Stimulated activated naive CD8-positive, alpha-beta T cell treated with anti-CD3 and anti-CD28 coated beads, Interleukin-15, Interleukin-2, amounts not matched to agents 100 ng/mL and 50 ng/mL, for 24 hours (primary cell): ENCODE measurements around the gene LRRC63.
"Not testable (repeated sequence)": the region's sequence is repeated elsewhere in the genome, so short reads cannot be mapped to it uniquely, and the experiment has no call there.

Experiments
- H3K27ac Mint-ChIP-seq: one replicate; pipeline ENCODE4 v1.8.0; 2021; ENCODE audit warnings: mild to moderate bottlenecking, mixed read lengths
- H3K27me3 Mint-ChIP-seq: one replicate; pipeline ENCODE4 v1.8.0; 2021; ENCODE audit warnings: mixed read lengths
- H3K36me3 Mint-ChIP-seq: one replicate; pipeline ENCODE4 v1.8.0; 2021; ENCODE audit warnings: low read depth, mixed read lengths
- H3K4me1 Mint-ChIP-seq: one replicate; pipeline ENCODE4 v1.8.0; 2021; ENCODE audit warnings: low read depth, mixed read lengths
- H3K4me3 Mint-ChIP-seq: one replicate; pipeline ENCODE4 v1.8.0; 2021; ENCODE audit warnings: mild to moderate bottlenecking, mixed read lengths
- H3K9me3 Mint-ChIP-seq: one replicate; pipeline ENCODE4 v1.8.0; 2021; ENCODE audit warnings: mixed read lengths

LRRC63 gene

GRCh38 chr13:46267166-46267565 is 55.4 kb downstream of the LRRC63 start:
- H3K9me3 Mint-ChIP-seq: no peaks in the 10 kb centered on the region

GRCh38 chr13:46270416-46270815 is 58.7 kb downstream of the LRRC63 start:
- Mint-ChIP-seq H3K27me3 (no peaks in the 10 kb centered on the region), H3K9me3 (no peaks in the 10 kb centered on the region)

More at GRCh38 chr13:46267166-46267565, 55.4 kb downstream of the LRRC63 start:
- Mint-ChIP-seq H3K27ac (no peak overlapping the region), H3K4me1 (no peaks in the 10 kb centered on the region), H3K27me3 (peaks cover 5% of the 10 kb centered on the region), H3K4me3 (no peak overlapping the region), H3K36me3 (no peaks in the 10 kb centered on the region)

GRCh38 chr13:46274094-46274698 is 62.5 kb downstream of the LRRC63 start:
- no peak overlapping the region for H3K27ac Mint-ChIP-seq
- no peaks in the 10 kb centered on the region for H3K36me3 Mint-ChIP-seq

More at GRCh38 chr13:46270416-46270815, 58.7 kb downstream of the LRRC63 start:
- Mint-ChIP-seq H3K4me3 (no peak overlapping the region), H3K4me1 (no peaks in the 10 kb centered on the region), H3K36me3 (no peaks in the 10 kb centered on the region), H3K27ac (no peak overlapping the region)

GRCh38 chr13:46278474-46278873 is 66.7 kb downstream of the LRRC63 start:
- H3K27ac Mint-ChIP-seq: no peak overlapping the region

More at GRCh38 chr13:46274094-46274698, 62.5 kb downstream of the LRRC63 start:
- Mint-ChIP-seq H3K9me3 (no peaks in the 10 kb centered on the region), H3K4me3 (no peak overlapping the region), H3K27me3 (no peaks in the 10 kb centered on the region), H3K4me1 (no peaks in the 10 kb centered on the region)

GRCh38 chr13:46281779-46282178 is 70.1 kb downstream of the LRRC63 start:
- no peaks in the 10 kb centered on the region for H3K9me3 Mint-ChIP-seq
- no peak overlapping the region for H3K27ac Mint-ChIP-seq
- H3K4me3 Mint-ChIP-seq: no peak overlapping the region
- H3K4me1 Mint-ChIP-seq: no peaks in the 10 kb centered on the region
- no peaks in the 10 kb centered on the region for H3K36me3 Mint-ChIP-seq
- H3K27me3 Mint-ChIP-seq: no peaks in the 10 kb centered on the region

More at GRCh38 chr13:46278474-46278873, 66.7 kb downstream of the LRRC63 start:
- Mint-ChIP-seq H3K36me3 (no peaks in the 10 kb centered on the region), H3K4me3 (no peak overlapping the region), H3K4me1 (no peaks in the 10 kb centered on the region), H3K9me3 (no peaks in the 10 kb centered on the region), H3K27me3 (no peaks in the 10 kb centered on the region)

- H3K36me3 Mint-ChIP-seq, H3K4me3 Mint-ChIP-seq, H3K4me1 Mint-ChIP-seq, H3K27ac Mint-ChIP-seq, H3K9me3 Mint-ChIP-seq, H3K27me3 Mint-ChIP-seq: not testable (repeated sequence)
Measured at GRCh38 chr13:46283912-46284824, 72.4 kb downstream of the LRRC63 start.

GRCh38 chr13:46286972-46287371 is 75.2 kb downstream of the LRRC63 start:
- H3K36me3 Mint-ChIP-seq: no peaks in the 10 kb centered on the region
- H3K9me3 Mint-ChIP-seq: no peaks in the 10 kb centered on the region
- no peak overlapping the region for H3K4me3 Mint-ChIP-seq
- H3K27ac Mint-ChIP-seq: no peak overlapping the region
- H3K27me3 Mint-ChIP-seq: no peaks in the 10 kb centered on the region
- peaks cover 4% of the 10 kb centered on the region for H3K4me1 Mint-ChIP-seq

- Mint-ChIP-seq H3K36me3 (no peaks in the 10 kb centered on the region), H3K27me3 (no peaks in the 10 kb centered on the region), H3K27ac (no peak overlapping the region), H3K9me3 (no peaks in the 10 kb centered on the region), H3K4me3 (no peak overlapping the region), H3K4me1 (peaks cover 13% of the 10 kb centered on the region)
Measured at GRCh38 chr13:46288570-46289259, 77.0 kb downstream of the LRRC63 start.

GRCh38 chr13:46289260-46289955 is 77.7 kb downstream of the LRRC63 start:
- Mint-ChIP-seq H3K4me3 (no peak overlapping the region), H3K36me3 (no peaks in the 10 kb centered on the region), H3K27me3 (no peaks in the 10 kb centered on the region), H3K4me1 (peaks cover 17% of the 10 kb centered on the region), H3K27ac (no peak overlapping the region), H3K9me3 (no peaks in the 10 kb centered on the region)

- Mint-ChIP-seq H3K9me3 (no peaks in the 10 kb centered on the region), H3K27me3 (no peaks in the 10 kb centered on the region), H3K4me3 (no peak overlapping the region), H3K4me1 (peaks cover 26% of the 10 kb centered on the region), H3K27ac (no peak overlapping the region), H3K36me3 (no peaks in the 10 kb centered on the region)
Measured at GRCh38 chr13:46290434-46290833, 78.7 kb downstream of the LRRC63 start.

- Mint-ChIP-seq H3K4me3 (no peak overlapping the region), H3K36me3 (no peaks in the 10 kb centered on the region), H3K9me3 (no peaks in the 10 kb centered on the region), H3K27me3 (no peaks in the 10 kb centered on the region), H3K27ac (no peak overlapping the region), H3K4me1 (peaks cover 51% of the 10 kb centered on the region)
Measured at GRCh38 chr13:46293436-46293835, 81.7 kb downstream of the LRRC63 start.

- Mint-ChIP-seq H3K36me3 (peaks cover 7% of the 10 kb centered on the region), H3K27me3 (no peaks in the 10 kb centered on the region), H3K4me3 (peak overlapping the region; percentile 65), H3K9me3 (no peaks in the 10 kb centered on the region), H3K4me1 (peaks cover 46% of the 10 kb centered on the region), H3K27ac (peak overlapping the region; percentile 87)
Measured at GRCh38 chr13:46295491-46296114, 83.9 kb downstream of the LRRC63 start.

- Mint-ChIP-seq H3K27me3 (no peaks in the 10 kb centered on the region), H3K27ac (peak overlapping the region; percentile 87), H3K4me3 (peak overlapping the region; percentile 65), H3K36me3 (peaks cover 7% of the 10 kb centered on the region), H3K4me1 (peaks cover 46% of the 10 kb centered on the region), H3K9me3 (peaks cover under 1% of the 10 kb centered on the region)
Measured at GRCh38 chr13:46296115-46296822, 84.5 kb downstream of the LRRC63 start.

GRCh38 chr13:46296921-46297320 is 85.2 kb downstream of the LRRC63 start:
- Mint-ChIP-seq H3K4me3 (no peak overlapping the region), H3K27me3 (no peaks in the 10 kb centered on the region), H3K4me1 (peaks cover 46% of the 10 kb centered on the region), H3K9me3 (peaks cover 4% of the 10 kb centered on the region), H3K27ac (peak overlapping the region; percentile 10), H3K36me3 (peaks cover 7% of the 10 kb centered on the region)
